Stimulated activated CD8-positive, alpha-beta memory T cell treated with anti-CD3 and anti-CD28 coated beads, Interleukin-15, amount 100 ng/mL, for 1 hour (primary cell): Measurements from ENCODE around the gene AKAP13.

Source experiments
- DNase-seq: peaks from one replicate; pipeline ENCODE4 v3.0.0-alpha.2; 2020; ENCODE audit warnings: low read depth

AKAP13 gene

GRCh38 chr15:85598718-85599398, 218.5 kb downstream of the AKAP13 start:
- DNase-seq, result no peak

GRCh38 chr15:85600001-85600400, 219.6 kb downstream of the AKAP13 start:
- DNase-seq, result no peak

GRCh38 chr15:85603160-85603559, 222.8 kb downstream of the AKAP13 start:
- no peak for DNase-seq

- DNase-seq, result no peak
Measured at GRCh38 chr15:85603703-85604102, 223.3 kb downstream of the AKAP13 start.

GRCh38 chr15:85604194-85604593, 223.8 kb downstream of the AKAP13 start:
- DNase-seq, result no peak

- DNase-seq, result no peak
Measured at GRCh38 chr15:85606738-85607137, 226.3 kb downstream of the AKAP13 start.

GRCh38 chr15:85607141-85607806, 226.9 kb downstream of the AKAP13 start:
- DNase-seq, result no peak

- DNase-seq, result no peak
Measured at GRCh38 chr15:85607842-85608241, 227.4 kb downstream of the AKAP13 start.

GRCh38 chr15:85609492-85609891, 229.1 kb downstream of the AKAP13 start:
- DNase-seq, result no peak

GRCh38 chr15:85611361-85611760, 231.0 kb downstream of the AKAP13 start:
- DNase-seq, result no peak

GRCh38 chr15:85614059-85614458, 233.7 kb downstream of the AKAP13 start:
- DNase-seq, result no peak

- no peak for DNase-seq
Measured at GRCh38 chr15:85615930-85616329, 235.5 kb downstream of the AKAP13 start.

GRCh38 chr15:85616549-85617110, 236.2 kb downstream of the AKAP13 start:
- DNase-seq, result no peak

- DNase-seq, result no peak
Measured at GRCh38 chr15:85618228-85618505, 237.8 kb downstream of the AKAP13 start.

- no peak for DNase-seq
Measured at GRCh38 chr15:85618956-85619491, 238.6 kb downstream of the AKAP13 start.

GRCh38 chr15:85619992-85620689, 239.7 kb downstream of the AKAP13 start:
- no peak for DNase-seq

- DNase-seq, result no peak
Measured at GRCh38 chr15:85620690-85621049, 240.3 kb downstream of the AKAP13 start.

GRCh38 chr15:85621094-85621493, 240.7 kb downstream of the AKAP13 start:
- DNase-seq, result no peak

- no peak for DNase-seq
Measured at GRCh38 chr15:85622221-85622831, 241.9 kb downstream of the AKAP13 start.

GRCh38 chr15:85623315-85624049, 243.1 kb downstream of the AKAP13 start:
- no peak for DNase-seq

- DNase-seq, result no peak
Measured at GRCh38 chr15:85624291-85624801, 243.9 kb downstream of the AKAP13 start.
